ENCODE measurements around the gene GSK3B.

- TF ChIP-seq EZH2 (IDR thresholded peaks at IDR 0.05; ENCODE audit: insufficient read depth, poor library complexity, severe bottlenecking) (no peak), EZH2phosphoT487 (IDR thresholded peaks at IDR 0.05; ENCODE audit: insufficient read depth, low read depth) (no peak)
Measured at GRCh38 chr3:119937229-119937628, 157.0 kb downstream of the GSK3B start.
